GM18870 (cell line): Measurements from ENCODE around the gene ZNF473.
A peak's percentile ranks its signal among the peaks of the same experiment; 100 is the strongest.

Experiments
- ATAC-seq: cut with Tn5 transposase; IDR thresholded peaks from one replicate; pipeline ENCODE4 v1.9.1; 2021; ENCODE audit warnings: moderate library complexity; ENCODE audit not compliant: unreplicated experiment

ZNF473 gene

DNA sequence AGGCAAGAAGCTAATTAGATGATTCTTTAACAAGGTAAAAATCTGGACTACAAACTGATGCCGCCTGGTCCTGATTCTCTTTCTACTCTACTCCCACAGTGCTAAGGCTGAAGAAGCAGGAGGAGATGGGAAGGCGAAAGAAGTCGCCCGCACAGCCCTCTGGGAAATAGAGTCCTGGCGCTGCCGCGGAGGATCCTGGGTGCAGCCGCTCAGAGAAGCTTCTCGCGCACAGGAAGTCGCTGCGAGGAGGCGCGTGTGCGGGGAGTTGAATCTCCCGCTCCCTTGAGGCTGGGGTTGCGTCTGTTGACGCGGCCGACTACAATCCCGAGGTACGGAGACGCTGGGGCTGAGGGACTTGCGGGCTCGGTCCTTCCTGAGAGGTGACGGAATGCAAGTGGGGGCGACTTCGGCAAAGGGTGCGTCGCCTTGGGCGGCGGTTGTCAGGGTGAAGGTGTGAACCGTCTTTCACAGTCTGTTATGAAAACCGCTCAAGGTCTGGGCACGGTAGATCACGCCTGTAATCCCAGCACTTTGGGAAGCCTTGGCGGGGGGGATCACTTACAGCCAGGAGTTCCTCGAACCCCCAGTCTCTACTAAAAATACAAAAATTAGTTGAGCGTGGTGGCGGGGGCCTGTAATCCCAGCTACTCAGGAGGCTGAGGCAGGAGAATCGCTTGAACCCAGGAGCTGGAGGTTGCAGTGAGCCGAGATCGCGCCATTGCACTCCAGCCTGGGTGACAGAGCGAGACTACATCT lies at the start of gene ZNF473:
ZNF473 (plus strand) TSS at position 212 of the 756 bp plus-strand sequence. CDS start 5,078 bp downstream, outside the sequence.
- peak; percentile 57 for ATAC-seq

DNA sequence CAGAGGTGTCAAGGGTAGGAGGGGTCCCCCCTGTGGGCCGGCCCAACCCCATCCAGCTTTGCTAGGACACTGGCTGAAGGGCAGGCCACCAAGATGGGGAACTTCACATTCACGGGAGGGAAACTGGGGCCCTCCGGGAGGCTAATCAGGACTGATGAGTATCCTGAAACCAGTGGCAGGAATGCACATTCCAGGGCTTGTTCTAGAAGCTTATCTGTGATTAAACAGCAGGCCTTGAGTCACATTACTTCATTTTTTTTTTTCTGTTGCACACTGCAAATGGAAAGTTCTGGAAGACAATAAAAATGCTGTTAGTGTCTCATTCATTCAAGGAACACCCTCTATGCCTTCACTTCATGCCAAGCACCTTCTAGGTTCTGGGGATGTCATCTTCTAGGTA lies 49.3 kb upstream of the ZNF473 start:
- ATAC-seq, result no peak

DNA sequence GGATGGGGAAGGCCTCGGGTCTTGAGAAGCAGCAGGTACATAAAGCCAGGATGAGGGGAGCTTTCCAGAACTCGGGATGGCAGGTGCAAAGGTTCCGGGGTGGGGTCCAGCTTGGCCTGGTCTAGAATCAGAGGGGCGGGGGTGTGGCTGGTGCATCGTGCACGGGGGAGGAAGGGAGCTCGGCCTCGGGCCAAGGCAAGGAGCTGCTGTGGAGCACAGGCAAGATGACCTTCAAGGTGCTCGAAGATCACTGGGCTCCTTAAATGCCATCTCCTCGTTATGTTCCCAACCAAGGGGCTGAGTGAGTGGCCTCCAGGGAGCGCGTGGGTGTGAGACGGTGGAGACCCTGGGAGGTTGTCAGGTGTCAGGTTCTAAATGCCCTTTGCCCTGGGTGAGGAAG lies 48.7 kb upstream of the ZNF473 start:
- no peak for ATAC-seq

DNA sequence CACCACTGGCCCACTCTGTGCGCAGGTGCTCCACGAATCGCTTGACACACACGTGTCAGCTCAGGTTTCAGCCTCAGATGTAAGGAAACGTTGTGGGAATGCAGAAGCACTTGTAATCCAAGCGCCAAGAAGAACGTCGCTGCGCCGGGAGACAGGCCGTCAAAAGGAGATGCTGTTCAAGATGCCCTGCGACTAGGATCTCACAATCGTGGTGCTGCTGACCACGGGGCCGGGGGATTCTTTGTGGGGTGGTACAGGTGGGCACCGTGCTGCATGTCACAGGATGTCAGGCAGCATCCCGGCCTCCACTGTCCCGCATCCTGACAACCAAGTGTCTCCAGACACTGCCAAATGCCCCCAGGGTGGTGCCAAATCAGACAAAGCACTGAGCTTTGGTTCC lies 47.9 kb upstream of the ZNF473 start:
- ATAC-seq, result no peak

DNA sequence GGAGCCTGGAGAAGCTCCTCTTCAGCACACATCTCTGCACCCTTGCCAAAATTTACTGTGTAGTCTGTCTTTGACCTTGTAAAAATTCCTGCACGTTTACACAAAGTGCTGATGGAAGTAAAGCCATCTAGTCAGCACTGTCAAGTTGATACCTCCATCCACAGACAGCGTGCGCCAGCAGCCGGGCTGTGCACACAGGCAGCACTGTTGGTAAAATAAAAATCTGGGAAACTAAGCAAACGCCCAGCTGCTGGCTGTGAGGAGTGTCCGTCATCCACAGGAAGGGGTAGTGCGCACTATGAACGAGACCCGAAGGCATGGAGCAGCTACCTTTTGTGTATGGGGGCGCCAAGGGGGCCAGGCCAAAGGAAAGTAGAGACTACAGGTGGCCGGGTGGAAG lies 47.5 kb upstream of the ZNF473 start:
- ATAC-seq, result no peak

DNA sequence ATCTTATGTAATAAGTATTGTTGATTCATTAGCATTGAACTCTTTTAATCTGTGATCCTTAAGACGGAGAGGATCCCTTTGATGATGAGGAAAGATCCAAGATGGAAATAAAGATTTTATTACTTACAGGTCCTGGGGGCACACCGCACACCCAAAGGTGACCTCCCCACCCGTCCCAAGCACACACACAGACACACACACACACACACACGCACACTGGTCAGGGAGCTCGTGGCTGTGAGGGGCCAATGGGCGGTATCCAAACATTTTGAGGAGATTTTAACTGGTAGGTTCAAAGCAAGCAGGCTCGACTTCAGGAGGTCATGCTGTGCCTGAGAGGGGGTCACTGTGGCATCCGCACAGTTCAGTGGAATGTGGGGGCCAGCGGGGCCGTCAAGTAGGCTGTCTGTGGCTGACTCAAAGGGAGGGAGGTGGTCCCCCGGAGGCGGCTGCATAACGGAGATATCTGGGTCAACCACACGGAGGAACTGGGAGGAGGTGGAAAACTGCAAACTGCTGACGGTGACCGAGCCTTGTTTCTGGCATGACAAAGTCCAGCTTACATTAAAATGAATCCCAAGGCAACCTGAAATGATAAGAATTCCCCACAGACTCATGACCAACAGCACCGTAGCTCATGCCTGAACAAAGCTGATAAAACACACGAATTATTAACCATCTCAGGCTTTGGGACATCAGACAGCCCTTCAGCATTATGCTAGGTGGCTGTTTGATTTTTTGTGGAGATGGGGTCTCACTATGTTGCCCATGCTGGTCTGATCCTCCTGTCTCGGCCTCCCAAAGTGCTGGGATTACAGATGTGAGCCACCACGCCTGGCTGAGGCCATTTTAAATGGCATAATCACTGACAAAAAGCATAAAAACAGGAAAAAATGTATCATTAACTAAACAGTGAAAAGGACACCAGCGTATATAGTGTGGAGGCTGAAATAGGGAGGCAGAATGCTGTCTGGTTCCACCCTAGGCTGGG lies 43.9 kb upstream of the ZNF473 start:
- ATAC-seq, result no peak

DNA sequence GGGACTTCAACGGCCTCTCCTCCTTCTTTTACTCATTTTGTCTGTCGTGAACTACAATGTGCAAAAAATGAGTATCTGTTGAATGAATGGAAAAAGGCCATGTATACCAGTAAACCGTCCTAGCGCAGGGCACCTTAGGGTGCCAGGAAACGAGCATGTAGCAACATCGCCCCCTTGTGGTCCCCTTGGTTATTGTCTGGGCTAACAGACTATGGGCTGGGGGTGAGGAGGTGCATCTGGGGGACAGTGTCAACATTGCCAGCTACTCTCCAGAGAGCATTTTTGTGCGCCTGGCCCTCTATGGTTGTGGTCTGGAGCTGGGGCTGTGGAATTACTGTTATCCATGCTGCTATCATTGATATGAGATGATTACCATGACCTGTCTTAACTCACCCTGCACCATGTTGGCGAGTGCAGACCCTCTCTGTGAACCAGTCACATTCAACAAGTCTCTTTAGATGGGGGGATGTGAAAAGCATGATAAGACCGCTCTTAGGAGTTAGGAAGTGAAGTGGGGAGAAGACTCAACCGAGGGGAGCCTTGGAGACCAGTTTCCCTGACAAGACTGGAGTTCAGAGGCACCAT lies 42.1 kb upstream of the ZNF473 start:
- ATAC-seq, result no peak

DNA sequence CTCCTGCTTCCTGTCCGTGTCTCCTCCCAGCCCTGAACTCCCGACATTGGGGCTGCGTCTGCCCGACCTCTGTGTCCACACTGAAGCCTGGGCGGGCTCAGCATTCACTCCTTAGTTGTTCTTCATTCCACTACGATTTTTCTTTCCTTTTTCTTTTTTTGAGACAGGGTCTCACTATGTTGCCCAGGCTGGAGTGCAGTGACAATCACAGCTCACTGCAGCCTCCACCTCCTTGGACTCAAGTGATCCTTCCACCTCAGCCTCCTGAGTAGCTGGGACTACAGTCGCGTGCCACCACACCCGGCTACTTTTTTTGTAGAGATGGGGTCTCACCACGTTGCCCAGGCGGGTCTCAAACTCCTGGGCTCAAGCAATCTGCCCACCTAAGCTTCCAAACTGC lies 41.3 kb upstream of the ZNF473 start:
- no peak for ATAC-seq

DNA sequence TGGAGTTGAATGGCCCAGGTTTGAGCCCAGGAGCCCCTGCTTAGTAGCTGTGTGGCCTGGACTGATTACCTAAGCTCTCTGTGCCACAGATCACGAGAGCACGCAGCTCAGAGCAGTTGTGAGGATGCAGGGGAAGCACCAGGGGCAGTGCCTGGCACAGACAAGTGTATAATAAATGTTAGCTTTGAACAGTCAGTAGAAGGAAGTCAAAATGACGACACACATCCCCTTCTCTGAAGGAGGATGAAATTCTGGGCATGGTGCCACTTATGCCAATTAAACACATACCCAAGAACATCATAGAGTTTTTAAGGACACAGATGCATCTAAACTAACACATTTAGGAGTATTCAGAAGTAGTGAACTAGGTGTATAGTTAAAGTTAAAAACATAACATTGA lies 39.9 kb upstream of the ZNF473 start:
- ATAC-seq, result no peak

DNA sequence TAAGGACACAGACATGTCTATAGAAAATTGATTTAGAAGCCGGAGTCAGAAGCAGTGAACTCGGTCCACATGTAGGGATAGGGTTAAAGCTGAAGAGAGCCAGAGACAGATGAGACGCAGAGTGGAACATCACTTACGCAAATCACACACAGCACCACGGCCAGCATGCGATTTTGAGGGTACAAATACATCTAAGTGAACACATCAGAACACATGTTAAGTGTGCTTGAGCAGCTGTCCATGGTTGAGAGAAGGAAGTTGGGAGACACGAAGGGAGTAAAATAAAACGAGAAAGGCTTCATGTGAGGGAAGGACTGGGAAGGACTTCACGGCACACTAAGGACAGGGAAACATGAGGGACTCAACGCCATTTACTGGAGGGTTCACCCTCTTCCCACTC lies 39.5 kb upstream of the ZNF473 start:
- no peak for ATAC-seq

DNA sequence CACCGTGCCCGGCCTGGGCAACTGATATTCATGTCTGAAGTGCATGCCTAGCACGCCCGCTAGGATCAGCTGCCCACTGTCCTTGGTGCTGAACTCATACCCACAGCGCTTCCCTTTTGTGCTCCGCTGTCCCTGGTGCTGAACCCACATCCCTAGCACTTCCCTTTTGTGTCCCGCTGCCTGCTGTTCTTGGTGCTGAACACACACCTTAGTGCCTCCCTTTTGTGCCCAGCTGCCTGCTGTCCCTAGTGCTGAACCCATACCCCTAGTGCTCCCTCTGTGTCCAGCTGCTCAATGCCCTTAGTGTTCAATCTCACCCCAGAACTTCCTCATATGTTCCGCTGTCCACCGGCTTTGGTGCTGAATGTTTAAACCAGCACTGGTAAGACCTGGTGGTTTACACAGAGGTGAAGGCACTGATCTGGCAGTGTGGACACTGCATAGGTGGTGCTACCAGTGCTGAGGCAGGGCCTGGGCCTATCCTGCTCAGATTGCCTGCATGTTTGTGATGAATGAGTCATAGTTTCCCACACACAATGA lies 38.6 kb upstream of the ZNF473 start:
- ATAC-seq, result no peak

DNA sequence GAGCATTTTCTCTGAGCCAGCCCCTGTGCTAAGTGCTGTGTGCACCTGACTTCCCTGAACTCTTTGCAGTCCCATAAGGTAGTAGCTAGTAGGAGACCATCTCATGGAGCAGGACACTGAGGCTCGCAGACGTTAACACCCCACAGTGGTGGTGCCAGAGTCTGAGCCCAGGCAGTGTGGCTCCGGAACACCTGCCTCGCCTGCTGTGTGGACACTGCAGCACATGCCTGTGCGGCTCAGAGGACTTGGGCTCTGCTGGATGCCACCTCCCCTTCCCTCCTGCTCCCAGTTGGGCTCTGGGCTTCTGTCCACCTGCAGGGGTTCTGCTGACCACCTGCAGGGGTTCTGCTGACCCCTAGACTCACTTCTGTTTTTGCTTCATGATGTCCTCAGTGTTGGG lies 37.8 kb upstream of the ZNF473 start:
- ATAC-seq, result no peak

DNA sequence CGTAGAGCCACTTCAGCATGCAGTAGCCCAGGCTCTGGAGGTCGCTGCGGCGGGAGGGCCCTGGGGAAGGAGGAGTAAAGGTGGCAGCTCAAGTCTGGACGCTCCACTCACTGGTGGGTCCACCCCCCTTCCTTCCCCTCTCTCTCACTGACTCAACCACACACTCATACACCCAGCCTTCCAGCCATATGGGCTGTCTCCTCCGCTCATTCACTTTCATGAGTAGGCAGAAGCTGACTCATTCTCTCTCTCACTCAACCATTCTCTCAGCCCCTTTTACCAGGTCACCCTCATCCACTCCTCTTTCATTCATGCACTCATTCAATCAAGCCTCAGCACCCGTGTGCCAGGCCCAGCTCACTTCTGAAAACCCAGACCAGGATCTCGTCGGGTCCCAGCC lies 37.4 kb upstream of the ZNF473 start:
- no peak for ATAC-seq

DNA sequence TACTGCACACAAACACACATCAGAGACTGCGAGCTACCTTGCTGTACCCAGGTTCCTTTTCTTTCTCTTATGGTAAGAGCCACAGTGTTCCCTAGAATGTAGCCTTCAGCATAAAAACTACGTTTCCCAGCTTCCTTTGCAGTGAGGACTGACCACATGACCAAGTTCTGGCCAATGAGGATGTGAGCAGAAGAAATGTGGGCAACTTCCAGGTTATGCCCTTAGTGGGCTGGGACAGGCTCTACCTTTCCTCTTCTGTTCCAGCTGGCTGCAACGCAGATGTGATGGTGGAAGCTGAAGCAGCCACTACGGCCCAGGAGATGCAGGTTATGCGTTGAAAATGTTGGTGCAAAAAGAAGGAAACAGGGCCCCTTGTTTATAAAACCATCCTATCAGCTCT lies 28.1 kb upstream of the ZNF473 start:
- ATAC-seq, result no peak

DNA sequence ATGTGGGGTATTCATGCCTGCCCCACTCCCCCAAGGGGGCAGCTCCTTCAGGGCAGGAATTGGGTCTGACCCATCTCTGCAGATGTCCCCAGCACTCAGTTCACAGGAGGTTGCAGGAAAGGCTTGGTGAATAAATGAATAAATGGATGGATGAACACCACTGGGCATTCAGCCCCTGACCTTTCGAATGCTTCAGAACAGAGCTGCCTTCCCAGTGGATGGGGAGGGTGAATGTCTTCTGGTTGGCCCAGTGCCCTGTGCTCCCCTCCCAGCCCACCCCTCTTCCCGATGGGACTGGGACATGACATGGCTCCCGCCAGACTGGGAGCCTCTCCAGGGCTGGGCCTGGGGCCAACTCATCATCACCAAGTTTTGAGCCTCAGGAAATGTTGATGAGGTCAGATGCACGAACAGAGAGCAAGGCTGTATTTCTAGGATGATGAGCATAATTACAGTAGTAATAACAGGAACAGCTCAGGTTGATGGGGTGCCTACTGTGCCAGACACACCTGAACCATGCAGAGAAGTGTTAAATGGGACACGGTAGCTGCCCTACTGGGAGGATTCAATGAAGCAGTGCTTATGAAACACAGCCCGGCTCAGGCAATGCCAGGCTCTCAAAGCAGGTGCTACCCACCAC lies 26.3 kb upstream of the ZNF473 start:
- no peak for ATAC-seq

DNA sequence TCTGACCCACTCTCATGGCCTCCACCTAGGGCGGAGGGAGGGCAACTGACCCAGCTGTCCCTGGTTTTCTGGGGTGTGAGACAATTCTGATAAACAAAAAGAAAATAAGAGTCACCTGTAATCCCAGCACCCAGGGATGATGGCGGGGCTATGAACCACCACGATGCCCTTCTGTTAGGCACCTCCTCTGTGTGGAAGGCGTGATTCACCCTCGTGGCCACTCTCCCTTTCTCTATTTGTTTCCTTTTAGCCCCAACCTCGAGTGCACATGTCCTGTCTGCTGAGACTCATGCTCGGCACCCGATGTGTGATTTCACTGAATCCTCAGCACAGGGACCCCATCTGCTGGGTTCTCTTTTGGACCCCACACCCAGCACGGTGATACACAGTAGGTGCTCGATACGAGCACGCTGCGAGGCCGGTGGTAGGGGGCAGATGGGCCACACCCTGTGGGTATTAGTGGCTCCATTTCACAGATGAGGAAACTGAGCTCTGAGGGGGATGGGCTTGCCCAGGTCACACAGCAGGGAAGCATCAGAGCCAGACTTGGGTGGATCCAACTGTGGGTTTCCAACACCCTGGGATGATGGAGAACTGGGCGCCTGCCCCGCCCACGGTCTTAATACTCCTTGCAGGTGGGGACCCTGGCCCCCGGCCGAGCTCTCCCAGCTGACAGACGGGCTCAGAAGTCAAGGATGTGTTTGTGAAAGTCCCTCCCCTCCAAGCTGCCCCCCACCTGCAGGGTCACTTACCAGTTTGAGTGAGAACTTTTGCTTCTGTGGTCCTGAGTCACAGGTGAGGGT lies 25.6 kb upstream of the ZNF473 start:
- ATAC-seq, result no peak

DNA sequence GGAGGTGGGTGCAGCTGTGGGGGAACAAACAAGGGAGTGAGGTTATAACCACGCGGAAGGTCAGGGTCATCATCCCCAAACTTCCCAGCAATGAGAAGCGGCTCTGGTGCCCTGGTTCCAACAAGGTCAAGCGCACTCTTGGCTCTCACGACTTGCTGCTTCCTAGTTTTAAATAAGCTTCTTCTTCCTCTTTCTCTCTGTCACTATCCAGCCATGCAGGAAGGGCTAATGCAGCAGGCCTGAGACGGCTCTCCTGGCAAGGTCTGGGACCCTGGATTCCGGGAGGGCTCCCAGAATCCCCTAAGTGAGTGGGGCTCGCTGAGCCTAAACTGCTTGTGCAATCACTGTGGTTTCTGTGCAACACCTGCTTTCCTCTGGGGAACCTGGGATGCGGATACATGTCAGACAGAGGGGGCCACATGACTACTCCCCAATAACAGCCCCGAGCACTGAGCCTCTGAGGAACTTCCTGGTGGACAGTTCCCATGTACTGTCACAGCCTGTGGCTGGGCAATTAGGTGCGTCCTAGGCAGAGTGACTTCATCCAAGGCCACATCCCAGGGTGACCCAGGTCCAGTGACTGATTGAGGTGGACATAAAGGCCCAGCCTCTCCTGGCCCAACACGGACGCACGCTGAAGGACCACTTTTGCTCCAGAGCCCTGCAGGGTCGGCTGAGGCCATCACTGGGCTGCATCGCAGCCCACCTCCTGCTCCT lies 24.8 kb upstream of the ZNF473 start:
- ATAC-seq, result no peak

DNA sequence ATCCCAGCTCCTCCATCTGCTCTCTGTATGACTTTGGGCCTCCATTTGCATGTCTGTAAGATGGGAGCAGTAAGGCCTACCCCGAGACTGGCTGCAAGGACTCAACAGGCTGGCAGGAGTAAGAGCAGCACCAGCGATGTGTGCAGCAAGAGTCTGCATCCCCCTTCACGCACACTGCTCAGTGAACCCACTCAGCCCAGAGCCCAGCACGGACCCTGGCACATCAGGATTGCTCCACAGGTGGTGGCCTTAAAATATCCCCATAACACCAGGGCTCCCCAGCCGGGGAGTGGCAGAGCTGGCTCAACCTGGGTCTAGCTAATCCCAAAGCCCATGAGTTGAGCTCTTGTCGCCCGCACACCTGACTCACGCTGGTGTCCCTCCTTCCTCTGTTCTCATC lies 24.0 kb upstream of the ZNF473 start:
- no peak for ATAC-seq

DNA sequence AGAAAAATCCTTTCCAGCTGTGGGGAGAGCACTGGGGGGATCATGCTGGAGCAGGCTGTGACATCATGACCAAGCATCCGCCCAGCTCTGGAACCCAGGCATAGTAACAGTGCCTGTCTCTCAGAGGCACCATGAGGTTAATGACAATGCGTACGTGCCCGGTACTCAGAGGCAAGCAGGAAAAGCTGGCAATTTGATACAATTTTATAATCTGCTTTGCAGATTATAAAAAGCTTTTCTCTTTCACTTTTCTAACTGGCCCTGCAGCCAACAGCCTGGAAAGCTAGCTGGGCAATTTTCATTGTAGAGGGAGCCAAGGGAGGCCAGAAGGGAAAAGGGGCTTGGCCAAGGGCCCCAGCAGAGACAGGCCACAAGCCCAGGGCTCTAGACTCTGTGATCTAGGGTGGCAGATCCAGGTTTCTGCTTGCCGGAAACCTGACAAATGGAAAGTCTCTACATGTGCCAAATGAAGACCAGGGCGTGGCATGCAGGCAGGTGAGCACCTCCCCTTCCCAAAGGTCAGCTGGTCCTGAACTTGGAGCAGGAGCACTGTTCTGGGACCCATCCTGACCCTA lies 23.3 kb upstream of the ZNF473 start:
- ATAC-seq, result no peak
